DMS 273 treated with DMSO at 0.1 percent for 48 hours (cell line): ENCODE data around the gene ITGAL.

ENCODE experiments used
- DNase-seq: peaks from one replicate; lab custom pipeline; 2025; lab: John Stamatoyannopoulos, UW

ITGAL gene

GRCh38 chr16:30541502-30542329 is 69.2 kb downstream of the ITGAL start:
- DNase-seq, result no peak

- DNase-seq, result no peak
These were observed 70.5 kb downstream of the ITGAL start for GRCh38 chr16:30543067-30543466.

GRCh38 chr16:30546115-30546514 is 73.6 kb downstream of the ITGAL start:
- no peak for DNase-seq

GRCh38 chr16:30548416-30549253 is 76.1 kb downstream of the ITGAL start:
- DNase-seq, result no peak

GRCh38 chr16:30551781-30552180 is 79.2 kb downstream of the ITGAL start:
- DNase-seq, result no peak

GRCh38 chr16:30552956-30553355 is 80.4 kb downstream of the ITGAL start:
- no peak for DNase-seq

GRCh38 chr16:30553393-30553899 is 80.9 kb downstream of the ITGAL start:
- DNase-seq, result no peak

GRCh38 chr16:30554557-30555314 is 82.2 kb downstream of the ITGAL start:
- no peak for DNase-seq

GRCh38 chr16:30555315-30556124 is 83.0 kb downstream of the ITGAL start:
- no peak for DNase-seq

- no peak for DNase-seq
These were observed 83.6 kb downstream of the ITGAL start for GRCh38 chr16:30556125-30556473.

- no peak for DNase-seq
These were observed 85.1 kb downstream of the ITGAL start for GRCh38 chr16:30557707-30557956.

- DNase-seq, result peak; percentile 95
These were observed 85.6 kb downstream of the ITGAL start, which contains the start of gene ZNF764 for GRCh38 chr16:30557957-30558788. TSS of gene ZNF764 (minus strand) at chr16:30558374. CDS start at chr16:30558182, 192 bp downstream.

GRCh38 chr16:30558789-30559377 is 86.3 kb downstream of the ITGAL start:
- no peak for DNase-seq

- DNase-seq, result no peak
These were observed 87.1 kb downstream of the ITGAL start for GRCh38 chr16:30559690-30560089.

- DNase-seq, result no peak
These were observed 88.7 kb downstream of the ITGAL start for GRCh38 chr16:30561089-30561816.

- DNase-seq, result no peak
These were observed 89.5 kb downstream of the ITGAL start for GRCh38 chr16:30562021-30562420.

GRCh38 chr16:30565526-30565925 is 93.0 kb downstream of the ITGAL start:
- DNase-seq, result no peak

GRCh38 chr16:30565984-30566383 is 93.4 kb downstream of the ITGAL start:
- DNase-seq, result no peak

- DNase-seq, result no peak
These were observed 94.0 kb downstream of the ITGAL start for GRCh38 chr16:30566531-30566930.
